HG02759 (cell line): ENCODE data around the gene RASL12.
"Not testable (repeated sequence)": the region's sequence is repeated elsewhere in the genome, so short reads cannot be mapped to it uniquely, and the experiment has no call there.

Source experiments
- ATAC-seq: cut with Tn5 transposase; IDR thresholded peaks from one replicate; pipeline ENCODE4 v1.9.1; 2021; ENCODE audit warnings: mild to moderate bottlenecking, moderate library complexity; ENCODE audit not compliant: unreplicated experiment

RASL12 gene

GRCh38 chr15:65067645-65068402, at the start of gene RASL12:
Gene RASL12, minus strand, starts transcription at chr15:65067991. Its CDS starts 156 bp downstream, at chr15:65067835.
- no peak for ATAC-seq

DNA sequence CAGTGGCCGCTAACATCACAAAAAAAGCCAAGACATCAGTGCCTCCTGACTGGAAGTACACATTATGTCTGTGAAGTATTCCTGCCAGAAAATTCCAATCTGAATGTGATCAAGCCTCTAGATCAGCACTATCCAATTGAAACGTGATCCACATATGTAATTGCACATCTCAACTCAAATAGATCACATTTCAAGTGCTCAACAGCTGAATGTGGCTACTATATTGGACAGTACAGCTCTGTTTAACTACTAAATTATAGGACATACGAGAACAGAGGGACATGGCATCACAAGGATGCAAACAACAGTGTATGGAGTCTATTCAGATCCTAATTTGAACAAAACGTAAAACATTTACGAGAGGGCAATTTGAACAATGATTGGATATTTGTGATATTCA, 47.8 kb upstream of the RASL12 start:
- no peak for ATAC-seq

DNA sequence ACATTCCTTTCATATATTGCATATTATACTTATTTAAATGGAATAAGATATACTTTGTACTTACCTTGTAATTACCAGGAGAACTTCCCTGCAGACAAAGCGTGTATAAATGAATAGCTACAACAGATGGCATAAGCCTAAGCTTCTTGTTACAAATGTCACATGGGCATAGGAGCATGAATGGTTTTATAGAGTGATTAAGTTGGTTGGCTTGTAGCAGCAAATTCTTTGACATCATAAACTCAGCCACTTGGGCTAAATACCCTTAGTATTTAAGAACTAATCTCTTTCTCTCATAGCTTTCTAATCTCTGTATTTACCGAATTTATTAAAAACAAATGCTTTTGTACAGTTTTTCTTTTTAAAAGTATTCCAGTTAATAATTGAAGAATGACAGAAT, 47.3 kb upstream of the RASL12 start, which contains the start of gene UBAP1L:
UBAP1L (minus strand) TSS at position 115 of the 400 bp plus-strand sequence. CDS start 8,985 bp downstream, outside the sequence.
- ATAC-seq = no peak

DNA sequence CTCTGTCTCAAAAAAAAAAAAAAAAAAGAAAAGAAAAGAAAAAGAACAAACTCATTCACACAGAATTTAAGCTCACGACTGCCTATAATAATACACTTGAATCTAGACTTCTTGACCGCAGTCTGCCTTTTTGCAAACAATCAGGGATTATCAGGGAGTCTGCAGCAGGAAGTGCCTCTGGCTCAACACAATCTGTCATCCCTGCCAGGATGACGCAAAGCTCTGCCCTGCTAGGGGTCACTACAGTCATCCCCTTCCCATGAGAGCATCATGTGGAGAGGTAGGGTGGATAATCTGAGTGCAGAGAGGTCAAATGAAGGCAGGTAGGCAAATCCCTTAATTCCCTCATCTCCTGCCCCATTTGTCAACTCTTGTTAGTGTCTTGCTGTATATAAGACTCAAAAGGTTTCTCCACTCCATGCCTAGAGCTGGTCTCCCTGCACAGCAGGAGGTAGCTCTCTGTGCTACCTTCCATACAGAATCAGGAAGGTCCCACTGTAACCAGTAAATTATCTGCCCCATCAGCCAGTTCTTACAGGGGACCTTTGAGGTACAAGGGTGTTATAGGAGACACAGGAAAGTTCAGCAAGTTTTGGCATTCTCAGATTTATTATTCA, 43.0 kb upstream of the RASL12 start:
- ATAC-seq = no peak

GRCh38 chr15:65106011-65106590, 38.3 kb upstream of the RASL12 start:
- ATAC-seq = no peak

DNA sequence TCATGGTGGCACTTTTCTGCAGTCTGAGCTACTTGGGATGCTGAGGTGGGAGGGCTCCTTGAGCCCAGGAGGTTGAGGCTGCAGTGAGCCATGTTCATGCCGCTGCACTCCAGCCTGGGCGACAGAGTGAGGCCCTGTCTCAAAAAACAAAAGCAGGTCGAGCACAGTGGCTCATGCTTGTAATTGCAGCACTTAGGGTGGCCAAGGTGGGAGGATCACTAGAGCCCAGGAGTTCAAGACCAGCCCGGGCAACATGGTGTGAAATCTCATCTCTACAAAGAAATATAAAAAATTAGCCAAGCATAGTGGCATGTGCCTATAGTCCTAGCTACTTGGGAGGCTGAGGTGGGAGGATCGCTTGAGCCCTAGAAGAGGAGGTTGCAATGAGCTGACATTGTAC, 37.2 kb upstream of the RASL12 start:
- no peak for ATAC-seq

DNA sequence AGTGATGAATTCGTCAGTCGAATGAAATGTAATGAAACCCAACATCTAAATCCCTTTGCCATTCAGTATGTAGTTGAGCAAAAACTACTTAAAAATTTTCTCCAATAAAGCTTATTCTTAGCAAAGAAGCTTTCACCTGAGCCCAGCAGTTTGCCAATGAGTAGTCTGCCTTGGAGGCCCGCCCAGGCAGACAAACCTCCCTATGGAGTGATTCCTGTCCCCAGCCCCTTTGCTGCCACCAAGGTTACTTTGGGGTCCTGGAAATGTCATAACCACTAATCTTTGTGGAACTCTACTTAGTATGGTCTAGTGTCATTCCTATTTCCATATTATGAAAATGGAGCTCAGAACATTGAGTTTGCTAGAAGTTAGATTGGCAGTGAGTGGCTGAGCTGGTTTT, 35.1 kb upstream of the RASL12 start:
- no peak for ATAC-seq

DNA sequence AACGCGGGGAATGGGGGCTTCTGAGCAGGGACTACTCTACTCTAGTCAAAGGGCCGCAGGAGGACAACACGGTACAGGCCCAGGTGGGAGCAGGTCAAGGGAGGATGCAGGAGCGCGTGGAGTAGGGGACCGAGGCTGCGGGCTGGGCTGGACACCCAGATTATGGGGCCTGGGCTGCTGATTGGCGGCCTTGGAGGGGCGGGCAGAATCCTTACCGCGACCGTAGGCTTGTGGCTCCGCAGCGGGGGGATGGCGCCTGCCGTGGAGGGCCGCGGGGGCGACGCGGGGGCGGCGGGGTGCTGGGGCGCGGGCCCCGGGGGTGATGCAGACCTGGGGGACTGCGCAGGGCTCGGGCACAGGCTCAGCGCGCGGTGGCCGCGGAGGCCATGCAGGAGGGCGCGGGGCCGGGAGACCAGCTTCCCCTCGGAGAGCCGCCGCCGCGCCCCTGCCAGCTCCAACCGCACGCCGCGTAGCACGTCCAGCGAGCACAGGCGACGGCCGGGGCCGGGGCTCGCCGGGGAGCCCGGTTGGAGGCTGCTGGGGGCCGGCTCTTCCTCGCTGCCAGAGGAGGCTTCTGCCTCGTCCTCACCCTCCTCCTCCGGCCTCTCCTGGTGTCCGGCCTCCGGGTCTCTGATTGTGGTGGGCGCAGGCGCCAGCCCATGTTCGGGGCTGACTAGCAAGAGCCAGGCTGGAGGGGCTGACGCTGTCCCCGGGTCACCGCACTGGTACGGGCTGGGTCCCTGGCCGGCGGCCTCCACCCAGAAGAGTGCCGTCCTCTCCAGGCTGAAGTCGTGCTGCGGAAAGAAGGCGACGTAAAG, 34.3 kb upstream of the RASL12 start:
- no peak for ATAC-seq

- no peak for ATAC-seq
These were observed 33.7 kb upstream of the RASL12 start for GRCh38 chr15:65101411-65101890.

DNA sequence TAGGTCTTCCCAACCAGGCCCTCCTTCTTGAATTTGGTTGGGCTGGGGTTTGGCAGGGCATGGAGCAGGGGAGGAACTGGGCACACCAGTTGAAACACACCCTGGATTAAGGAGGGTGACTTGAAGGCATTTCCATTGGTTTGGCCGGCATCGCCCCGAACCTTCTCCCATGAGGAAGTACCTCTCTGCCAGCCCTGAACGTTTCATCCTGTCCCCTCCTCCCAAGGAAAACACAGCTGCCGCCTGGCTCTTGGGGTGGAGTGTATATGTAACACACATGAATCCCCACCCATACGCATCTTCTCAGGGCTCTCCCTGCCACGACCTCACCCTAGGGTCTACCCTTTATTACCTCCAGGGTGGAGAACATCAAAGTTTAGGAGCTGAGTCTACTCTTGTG, 32.7 kb upstream of the RASL12 start:
- ATAC-seq = no peak

GRCh38 chr15:65099801-65100200, 32.0 kb upstream of the RASL12 start:
- ATAC-seq = not testable (repeated sequence)

- ATAC-seq = no peak
These were observed 31.5 kb upstream of the RASL12 start for GRCh38 chr15:65099336-65099735.

DNA sequence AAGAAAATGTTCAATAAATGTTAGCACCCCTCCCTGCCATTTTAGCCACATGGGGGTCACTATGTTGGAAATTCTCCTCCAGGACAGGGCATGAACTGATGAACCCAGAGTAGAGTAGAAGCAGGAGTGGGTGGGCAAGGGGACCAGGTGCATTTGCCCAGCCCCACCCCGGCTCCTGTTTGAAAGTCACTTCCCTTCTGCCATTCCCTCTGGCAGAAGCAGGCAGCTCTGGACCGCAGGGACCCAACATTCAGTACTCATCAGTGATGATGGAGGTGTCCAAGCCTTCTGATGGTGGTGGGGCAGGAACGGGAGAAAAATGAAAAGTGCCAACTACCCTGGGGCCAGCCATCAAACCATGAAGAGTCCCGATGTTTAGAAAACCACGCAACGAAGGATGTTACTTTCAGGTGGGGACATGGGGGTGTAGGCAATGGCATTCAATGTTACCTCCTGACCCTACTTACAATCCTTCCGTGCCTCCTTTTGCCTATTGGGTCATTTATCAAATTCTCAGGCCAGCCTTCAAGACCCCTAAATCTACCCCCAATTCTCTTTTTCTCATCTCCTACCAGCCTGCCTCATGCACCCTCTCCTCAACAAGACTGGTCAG, 30.0 kb upstream of the RASL12 start:
- no peak for ATAC-seq

GRCh38 chr15:65096481-65097385, 28.9 kb upstream of the RASL12 start:
- ATAC-seq = no peak

DNA sequence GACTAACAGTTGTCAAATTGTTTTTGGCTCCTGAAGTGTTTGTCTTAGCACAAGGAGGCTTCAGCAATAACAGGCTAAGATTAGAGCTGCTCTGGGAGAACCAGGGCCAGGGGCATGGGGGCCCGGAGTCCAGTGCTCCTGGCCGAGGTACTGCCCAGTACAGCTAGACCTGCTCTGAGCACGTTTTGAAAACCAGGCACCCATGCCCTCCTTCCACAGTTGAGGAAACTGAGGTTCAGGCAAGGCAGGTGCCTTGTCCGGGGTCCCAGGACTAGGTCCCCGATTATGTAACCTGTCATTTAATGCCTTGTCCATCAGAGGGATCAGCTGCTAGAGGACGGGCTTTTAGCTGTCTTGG, 27.9 kb upstream of the RASL12 start:
- ATAC-seq = no peak

DNA sequence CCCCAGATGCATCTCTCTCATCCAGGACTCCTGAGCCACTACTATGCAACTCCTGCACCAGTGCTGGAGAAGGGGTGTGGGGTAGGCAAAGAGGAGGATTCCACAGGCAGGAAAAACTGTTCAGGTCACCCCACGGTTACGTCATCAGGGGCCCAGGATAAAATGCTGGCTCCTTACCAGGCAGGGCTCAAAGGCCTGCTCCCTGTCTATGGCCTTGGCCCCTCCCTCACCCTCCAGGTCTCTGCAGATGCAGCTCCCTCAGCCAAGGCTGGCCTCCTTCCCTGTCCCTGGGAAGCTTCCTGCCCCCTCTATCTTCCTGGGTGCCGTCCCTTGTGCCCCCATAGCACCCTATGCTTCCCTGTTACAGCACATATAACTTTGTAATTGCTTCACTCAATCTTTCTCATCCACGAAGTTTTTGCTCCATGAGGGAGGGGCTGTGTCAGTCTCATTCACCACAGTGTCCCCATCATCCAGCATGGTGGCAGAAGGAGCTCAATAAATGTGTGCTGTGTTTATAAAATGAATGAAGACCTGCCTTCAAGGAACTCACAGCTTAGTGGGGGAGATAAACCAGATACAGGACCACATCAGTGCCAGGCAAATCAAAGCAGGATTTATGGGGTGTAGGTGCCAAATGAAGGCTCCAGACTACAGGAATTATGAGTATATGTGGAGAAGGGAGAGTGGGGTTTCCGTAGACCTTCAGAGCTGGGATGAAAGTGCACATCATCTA, 27.4 kb upstream of the RASL12 start:
- ATAC-seq = no peak

- ATAC-seq = no peak
These were observed 26.7 kb upstream of the RASL12 start for GRCh38 chr15:65094294-65094995.

- not testable (repeated sequence) for ATAC-seq
These were observed 26.0 kb upstream of the RASL12 start for GRCh38 chr15:65093793-65094170.
